Brain microvascular endothelial cell (primary cell): ENCODE data around the gene RPS25.
"Not testable (repeated sequence)": the region's sequence is repeated elsewhere in the genome, so short reads cannot be mapped to it uniquely, and the experiment has no call there.

ENCODE experiments used
- DNase-seq: peaks from one replicate; pipeline ENCODE4 v3.0.0-alpha.2; 2020
- H3K27ac ChIP-seq: fragments of 250-450 bp; sonication (Bioruptor Pico); 2 replicates; pipeline ENCODE4 v1.5.1; 2020; ENCODE audit warnings: mild to moderate bottlenecking, moderate library complexity
- H3K27me3 ChIP-seq: fragments of 250-450 bp; sonication (Bioruptor Pico); replicated peaks from 2 replicates; pipeline ENCODE4 v1.5.1; 2020; ENCODE audit warnings: mild to moderate bottlenecking
- H3K36me3 ChIP-seq: fragments of 250-450 bp; sonication (Bioruptor Pico); replicated peaks from 2 replicates; pipeline ENCODE4 v1.5.1; 2020; ENCODE audit warnings: mild to moderate bottlenecking
- H3K4me3 ChIP-seq: 2 replicates; pipeline ENCODE4 v1.5.1; 2011; ENCODE audit warnings: low read depth, mild to moderate bottlenecking, control low read depth, low read length, moderate library complexity
- in situ Hi-C: cut with HindIII; loops from 2 replicates; pipeline ENCODE4 v1.10.0; 2017; ENCODE audit warnings: low sequenced_read_pairs, low pct_ligation_motif_present
- TF ChIP-seq, protein P1 (sequence below): IDR thresholded peaks from 2 replicates; pipeline ENCODE4 v1.5.1; 2011; ENCODE audit warnings: low read depth, mild to moderate bottlenecking, moderate library complexity, low read length, control low read depth, inconsistent platforms; ENCODE audit errors: missing control alignments

Gene RPS25

DNA sequence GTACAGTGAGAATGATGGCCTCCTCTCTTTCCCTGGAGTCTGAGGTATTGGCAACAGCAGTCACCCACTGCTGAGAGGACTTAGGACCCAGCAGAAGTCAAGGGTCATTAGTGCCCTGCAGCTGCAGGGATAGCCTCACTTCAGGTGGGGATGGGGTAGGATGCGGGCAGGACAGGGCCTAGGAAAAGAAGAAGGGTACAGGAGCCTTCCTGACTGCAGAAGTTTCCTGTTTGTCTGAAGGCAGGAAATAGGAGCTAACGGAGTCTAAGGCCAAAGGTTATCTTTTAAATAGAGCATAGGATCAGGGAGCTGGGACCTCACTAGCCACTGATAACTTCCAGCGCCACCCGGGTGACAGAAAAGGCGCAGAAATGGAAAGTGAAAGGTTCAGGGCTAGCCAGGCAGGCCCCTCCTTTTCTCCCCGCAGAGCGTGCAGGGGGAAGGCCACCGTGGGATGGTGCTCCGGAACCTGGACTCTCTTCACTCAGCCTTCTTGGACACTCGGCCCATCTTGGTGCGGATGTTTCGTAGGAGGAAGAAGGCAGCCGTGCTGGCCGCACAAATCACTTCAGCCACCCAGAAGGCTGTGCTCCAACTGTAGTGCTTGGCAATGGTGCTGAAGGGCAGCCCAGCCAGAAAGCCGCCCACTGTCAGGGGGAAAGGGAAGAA lies 6.4 kb upstream of the RPS25 start:
- H3K4me3 ChIP-seq, result no peak overlapping the region
- TF ChIP-seq, protein P1, sequence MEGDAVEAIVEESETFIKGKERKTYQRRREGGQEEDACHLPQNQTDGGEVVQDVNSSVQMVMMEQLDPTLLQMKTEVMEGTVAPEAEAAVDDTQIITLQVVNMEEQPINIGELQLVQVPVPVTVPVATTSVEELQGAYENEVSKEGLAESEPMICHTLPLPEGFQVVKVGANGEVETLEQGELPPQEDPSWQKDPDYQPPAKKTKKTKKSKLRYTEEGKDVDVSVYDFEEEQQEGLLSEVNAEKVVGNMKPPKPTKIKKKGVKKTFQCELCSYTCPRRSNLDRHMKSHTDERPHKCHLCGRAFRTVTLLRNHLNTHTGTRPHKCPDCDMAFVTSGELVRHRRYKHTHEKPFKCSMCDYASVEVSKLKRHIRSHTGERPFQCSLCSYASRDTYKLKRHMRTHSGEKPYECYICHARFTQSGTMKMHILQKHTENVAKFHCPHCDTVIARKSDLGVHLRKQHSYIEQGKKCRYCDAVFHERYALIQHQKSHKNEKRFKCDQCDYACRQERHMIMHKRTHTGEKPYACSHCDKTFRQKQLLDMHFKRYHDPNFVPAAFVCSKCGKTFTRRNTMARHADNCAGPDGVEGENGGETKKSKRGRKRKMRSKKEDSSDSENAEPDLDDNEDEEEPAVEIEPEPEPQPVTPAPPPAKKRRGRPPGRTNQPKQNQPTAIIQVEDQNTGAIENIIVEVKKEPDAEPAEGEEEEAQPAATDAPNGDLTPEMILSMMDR, result no peak
- no peak for DNase-seq
- in situ Hi-C loops, result no loop called here
- H3K27me3 ChIP-seq, result no peaks in the 10 kb centered on the region
- H3K27ac ChIP-seq, result no peak overlapping the region
- H3K36me3 ChIP-seq, result peaks cover 22% of the 10 kb centered on the region

- H3K27me3 ChIP-seq, result no peaks in the 10 kb centered on the region
These were observed 5.6 kb upstream of the RPS25 start for GRCh38 chr11:119023741-119024140.

DNA sequence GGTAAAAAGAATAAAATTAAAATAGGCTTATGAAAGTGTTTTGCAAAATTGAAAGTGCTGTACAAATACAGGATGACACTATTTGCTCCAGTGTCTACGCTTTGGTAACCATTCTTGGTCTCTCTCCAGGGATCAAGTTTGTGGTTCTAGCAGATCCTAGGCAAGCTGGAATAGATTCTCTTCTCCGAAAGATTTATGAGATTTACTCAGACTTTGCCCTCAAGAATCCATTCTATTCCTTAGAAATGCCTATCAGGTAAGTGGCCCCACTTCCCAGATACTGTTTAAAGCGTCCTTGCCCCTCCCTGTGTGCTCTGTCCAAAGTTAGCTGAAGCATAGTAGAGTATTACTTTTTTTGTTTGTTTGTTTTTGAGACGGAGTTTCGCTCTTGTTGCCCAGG lies 3.5 kb upstream of the RPS25 start:
- Histone ChIP-seq H3K4me3 (no peak overlapping the region), H3K27ac (no peak overlapping the region), H3K36me3 (peaks cover 27% of the 10 kb centered on the region), H3K27me3 (no peaks in the 10 kb centered on the region)
- DNase-seq, result no peak
- TF ChIP-seq, protein P1, result no peak
- in situ Hi-C loops, result no loop called here

More at GRCh38 chr11:119023741-119024140, 5.6 kb upstream of the RPS25 start:
- peak; percentile 60 for DNase-seq
- Histone ChIP-seq H3K4me3 (no peak overlapping the region), H3K36me3 (peaks cover 22% of the 10 kb centered on the region), H3K27ac (peak overlapping the region; percentile 0)
- TF ChIP-seq, protein P1, result no peak
- in situ Hi-C loops, result no loop called here

- in situ Hi-C loops, result no loop called here
- Histone ChIP-seq H3K36me3 (peaks cover 37% of the 10 kb centered on the region), H3K27ac (no peak overlapping the region), H3K4me3 (peak overlapping the region; percentile 97), H3K27me3 (no peaks in the 10 kb centered on the region)
- DNase-seq, result no peak
- TF ChIP-seq, protein P1, result no peak
These were observed 1.9 kb upstream of the RPS25 start for GRCh38 chr11:119019996-119020395.

- H3K27me3 ChIP-seq, DNase-seq, in situ Hi-C loops: not testable (repeated sequence)
- H3K36me3 ChIP-seq, result peaks cover 44% of the 10 kb centered on the region
- peak overlapping the region; percentile 97 for H3K4me3 ChIP-seq
- H3K27ac ChIP-seq, result peak overlapping the region; percentile 75
These were observed 766 bp downstream of the RPS25 start for GRCh38 chr11:119017377-119017776.

DNA sequence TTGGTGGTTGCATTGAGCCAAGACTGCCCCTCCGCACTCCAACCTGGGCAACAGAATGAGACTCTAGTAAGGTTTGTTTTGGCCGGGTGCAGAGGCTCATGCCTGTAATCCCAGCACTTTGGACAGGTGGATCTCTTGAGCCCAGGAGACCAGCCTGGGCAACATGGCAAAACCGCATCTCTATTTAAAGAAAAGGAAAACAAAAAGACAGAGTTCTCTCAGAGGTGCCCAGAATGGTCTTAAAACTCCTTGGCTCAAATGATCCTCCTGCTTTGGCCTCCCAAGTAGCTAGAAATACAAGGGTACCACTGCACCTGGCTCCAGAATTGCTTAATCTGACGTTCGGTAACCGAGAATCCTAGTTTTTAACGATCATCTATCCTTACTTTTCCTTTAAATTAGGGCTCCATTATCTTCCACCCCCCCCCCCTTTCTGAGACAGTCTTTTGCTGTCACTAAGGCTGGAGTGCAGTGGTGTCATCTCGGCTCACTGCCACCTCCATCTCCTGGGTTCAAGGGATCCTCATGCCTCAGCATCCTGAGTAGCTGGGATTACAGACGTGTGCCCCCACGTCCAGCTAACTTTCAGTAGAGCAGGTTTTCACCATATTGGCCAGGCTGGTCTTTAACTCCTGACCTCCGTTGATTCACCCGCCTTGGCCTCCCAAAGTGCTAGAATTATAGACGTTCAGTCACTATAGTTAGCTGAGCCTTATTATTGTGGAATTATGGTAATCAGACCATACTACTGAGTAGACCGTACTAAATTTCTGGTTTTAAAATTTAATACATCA lies 1.7 kb downstream of the RPS25 start:
- H3K36me3 ChIP-seq, result peaks cover 42% of the 10 kb centered on the region
- TF ChIP-seq, protein P1, result no peak
- no peak overlapping the region for H3K27ac ChIP-seq
- DNase-seq, result no peak
- in situ Hi-C loops, result no loop called here
- H3K27me3 ChIP-seq, result no peaks in the 10 kb centered on the region
- H3K4me3 ChIP-seq, result peak overlapping the region; percentile 24
